Cardiac fibroblast (primary cell): Measurements from ENCODE around the gene SHISAL1.

ENCODE experiments used
- DNase-seq, 2 donors: peaks; one replicate each; pipeline versions ENCODE4 v3.0.0 to v3.0.0-alpha.2; 2010; ENCODE audit warnings: low read depth in 2 of 2
- H3K4me3 ChIP-seq, 2 donors: replicated peaks in 1 of 2; 1 replicate in 1 of 2; 2 replicates in 1 of 2; pipeline ENCODE4 v1.5.1; 2011; ENCODE audit warnings: low read depth in 2 of 2, low read length in 2 of 2, mild to moderate bottlenecking in 2 of 2, moderate library complexity in 1 of 2
- TF ChIP-seq, protein P1 (sequence below): IDR thresholded peaks from one replicate; pipeline ENCODE4 v1.5.1; 2011; ENCODE audit warnings: low read depth, mild to moderate bottlenecking, low read length, inconsistent platforms

Gene SHISAL1

DNA sequence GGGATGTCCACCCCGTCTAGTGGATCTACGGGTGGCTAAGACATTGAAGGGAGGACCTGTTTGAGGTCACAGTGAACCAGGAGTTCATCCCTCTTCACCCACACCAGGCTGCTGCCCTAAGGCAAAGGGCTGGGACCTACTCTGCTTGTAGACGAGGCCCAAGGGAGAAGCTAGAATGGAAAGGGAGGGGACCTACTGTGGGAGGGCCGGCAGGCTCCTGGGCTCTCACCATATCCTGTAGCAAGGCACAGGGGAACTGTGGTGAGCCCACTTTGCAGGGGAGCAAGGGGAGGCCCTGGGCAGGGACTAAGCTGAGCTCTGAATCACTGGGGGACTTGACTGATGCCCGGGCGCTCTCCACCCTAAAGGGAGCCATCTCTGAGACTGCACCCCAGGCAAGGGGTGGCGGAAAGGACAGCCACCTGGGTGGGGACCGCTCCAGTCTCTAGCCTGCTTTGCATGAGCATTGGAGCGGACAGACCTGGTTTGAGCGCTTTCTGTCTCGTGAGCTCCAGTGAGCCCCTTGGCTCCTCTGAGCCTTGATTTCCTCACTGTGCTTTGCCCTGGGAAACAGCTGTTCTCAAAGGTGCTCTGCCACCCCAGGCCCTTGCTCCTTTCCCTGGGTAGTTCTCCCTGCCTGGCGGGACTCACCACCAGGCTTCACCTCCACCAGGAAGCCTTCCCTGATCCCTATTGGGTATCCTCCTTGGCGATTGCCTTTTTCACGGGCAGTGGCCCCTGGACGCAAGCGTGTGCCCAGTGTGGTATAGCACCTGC lies 107.8 kb downstream of the SHISAL1 start:
- no peak for DNase-seq
- TF ChIP-seq, protein P1, sequence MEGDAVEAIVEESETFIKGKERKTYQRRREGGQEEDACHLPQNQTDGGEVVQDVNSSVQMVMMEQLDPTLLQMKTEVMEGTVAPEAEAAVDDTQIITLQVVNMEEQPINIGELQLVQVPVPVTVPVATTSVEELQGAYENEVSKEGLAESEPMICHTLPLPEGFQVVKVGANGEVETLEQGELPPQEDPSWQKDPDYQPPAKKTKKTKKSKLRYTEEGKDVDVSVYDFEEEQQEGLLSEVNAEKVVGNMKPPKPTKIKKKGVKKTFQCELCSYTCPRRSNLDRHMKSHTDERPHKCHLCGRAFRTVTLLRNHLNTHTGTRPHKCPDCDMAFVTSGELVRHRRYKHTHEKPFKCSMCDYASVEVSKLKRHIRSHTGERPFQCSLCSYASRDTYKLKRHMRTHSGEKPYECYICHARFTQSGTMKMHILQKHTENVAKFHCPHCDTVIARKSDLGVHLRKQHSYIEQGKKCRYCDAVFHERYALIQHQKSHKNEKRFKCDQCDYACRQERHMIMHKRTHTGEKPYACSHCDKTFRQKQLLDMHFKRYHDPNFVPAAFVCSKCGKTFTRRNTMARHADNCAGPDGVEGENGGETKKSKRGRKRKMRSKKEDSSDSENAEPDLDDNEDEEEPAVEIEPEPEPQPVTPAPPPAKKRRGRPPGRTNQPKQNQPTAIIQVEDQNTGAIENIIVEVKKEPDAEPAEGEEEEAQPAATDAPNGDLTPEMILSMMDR = no peak
- no peak overlapping the region for H3K4me3 ChIP-seq

DNA sequence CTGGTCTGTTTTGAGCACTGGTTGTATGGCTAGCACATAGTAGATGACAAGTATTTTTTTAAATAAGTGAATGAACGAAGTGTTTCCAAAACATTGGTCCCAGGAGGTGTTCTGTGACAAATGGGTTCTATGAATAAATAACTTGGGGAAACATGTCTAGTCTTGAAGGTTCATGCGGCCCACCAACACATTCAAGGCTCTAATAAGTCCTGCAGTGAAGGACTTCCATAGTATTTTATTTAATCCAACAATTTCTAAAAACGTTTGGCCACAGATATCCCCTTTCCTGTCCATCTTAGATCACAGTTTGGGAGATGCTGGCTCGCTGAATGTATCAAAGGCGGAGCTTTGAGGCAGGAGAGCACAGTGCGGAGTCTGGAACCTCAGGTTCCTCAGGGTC lies 109.5 kb downstream of the SHISAL1 start:
- TF ChIP-seq, protein P1 = no peak
- no peak overlapping the region for H3K4me3 ChIP-seq
- DNase-seq = no peak

DNA sequence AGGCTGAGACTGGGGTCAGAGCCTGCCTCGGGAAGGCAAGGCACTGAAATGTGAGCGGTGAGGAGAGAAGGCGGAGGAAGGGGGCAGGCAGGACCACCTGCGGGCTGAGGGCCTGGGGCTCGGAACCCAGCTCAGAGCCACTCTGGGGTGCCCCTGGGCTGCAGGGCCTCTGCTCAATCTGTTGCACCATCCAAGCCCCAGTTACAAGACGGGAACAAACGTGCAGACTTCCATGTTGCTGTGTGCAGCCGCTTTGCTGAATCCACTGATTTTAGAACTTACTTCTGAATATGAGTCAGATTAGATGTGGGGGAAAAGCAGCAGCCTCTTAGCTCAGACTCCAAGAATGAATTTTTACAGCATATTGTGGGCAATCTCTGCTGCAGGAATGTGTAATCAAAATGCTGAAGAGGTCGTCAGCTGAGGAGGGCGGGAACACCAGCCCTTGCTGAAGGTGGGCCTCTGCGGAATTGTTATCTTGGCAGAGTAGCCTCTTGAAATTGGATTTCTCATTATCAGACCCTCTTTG lies 110.4 kb downstream of the SHISAL1 start:
- TF ChIP-seq, protein P1 = no peak
- DNase-seq = peak; percentile 57 to 72
- no peak overlapping the region for H3K4me3 ChIP-seq

- TF ChIP-seq, protein P1 = no peak
- DNase-seq = no peak
- H3K4me3 ChIP-seq = no peak overlapping the region
Observed at GRCh38 chr22:44201665-44202064, 111.1 kb downstream of the SHISAL1 start.

GRCh38 chr22:44200855-44201550 lies 111.7 kb downstream of the SHISAL1 start:
- DNase-seq = no peak
- H3K4me3 ChIP-seq = no peak overlapping the region
- TF ChIP-seq, protein P1 = no peak

GRCh38 chr22:44200451-44200850 lies 112.3 kb downstream of the SHISAL1 start:
- no peak overlapping the region for H3K4me3 ChIP-seq
- TF ChIP-seq, protein P1 = no peak
- no peak for DNase-seq
